G401.6 (cell line): ENCODE results near the gene CDCP1.

ENCODE experiments used
- FAIRE-seq: peaks from 2 replicates; lab custom pipeline; 2012; peaks lifted over from hg19 to GRCh38; lab: Jason Lieb, UNC

CDCP1 gene, protein sequence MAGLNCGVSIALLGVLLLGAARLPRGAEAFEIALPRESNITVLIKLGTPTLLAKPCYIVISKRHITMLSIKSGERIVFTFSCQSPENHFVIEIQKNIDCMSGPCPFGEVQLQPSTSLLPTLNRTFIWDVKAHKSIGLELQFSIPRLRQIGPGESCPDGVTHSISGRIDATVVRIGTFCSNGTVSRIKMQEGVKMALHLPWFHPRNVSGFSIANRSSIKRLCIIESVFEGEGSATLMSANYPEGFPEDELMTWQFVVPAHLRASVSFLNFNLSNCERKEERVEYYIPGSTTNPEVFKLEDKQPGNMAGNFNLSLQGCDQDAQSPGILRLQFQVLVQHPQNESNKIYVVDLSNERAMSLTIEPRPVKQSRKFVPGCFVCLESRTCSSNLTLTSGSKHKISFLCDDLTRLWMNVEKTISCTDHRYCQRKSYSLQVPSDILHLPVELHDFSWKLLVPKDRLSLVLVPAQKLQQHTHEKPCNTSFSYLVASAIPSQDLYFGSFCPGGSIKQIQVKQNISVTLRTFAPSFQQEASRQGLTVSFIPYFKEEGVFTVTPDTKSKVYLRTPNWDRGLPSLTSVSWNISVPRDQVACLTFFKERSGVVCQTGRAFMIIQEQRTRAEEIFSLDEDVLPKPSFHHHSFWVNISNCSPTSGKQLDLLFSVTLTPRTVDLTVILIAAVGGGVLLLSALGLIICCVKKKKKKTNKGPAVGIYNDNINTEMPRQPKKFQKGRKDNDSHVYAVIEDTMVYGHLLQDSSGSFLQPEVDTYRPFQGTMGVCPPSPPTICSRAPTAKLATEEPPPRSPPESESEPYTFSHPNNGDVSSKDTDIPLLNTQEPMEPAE

GRCh38 chr3:45145681-45146614 lies at the start of gene CDCP1:
Gene CDCP1, minus strand, starts transcription at chr3:45146378. Its CDS starts 91 bp downstream, at chr3:45146287.
- no peak for FAIRE-seq

DNA sequence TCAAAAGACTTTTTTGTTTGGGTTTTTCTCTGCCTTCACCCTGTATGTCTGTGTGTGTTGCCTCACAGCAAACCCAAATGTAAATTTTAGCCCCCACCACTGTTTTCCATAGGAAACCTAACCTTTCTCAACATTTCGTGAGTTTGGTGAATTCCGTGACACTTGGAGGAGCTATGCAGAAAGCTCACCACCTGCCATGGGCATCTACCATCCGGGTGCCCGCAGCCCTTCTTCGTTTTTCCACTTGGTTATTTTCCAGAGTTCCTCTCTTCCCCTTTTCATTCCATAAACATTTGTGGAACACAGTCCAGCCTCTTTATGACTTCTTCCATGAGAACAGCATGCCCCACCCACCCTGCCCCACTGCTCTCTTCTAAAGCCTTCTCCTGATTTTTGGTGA lies 48.6 kb upstream of the CDCP1 start:
- FAIRE-seq, result no peak

- FAIRE-seq, result no peak
Observed at GRCh38 chr3:45191924-45192417, 45.8 kb upstream of the CDCP1 start.

- no peak for FAIRE-seq
Observed at GRCh38 chr3:45191424-45191823, 45.2 kb upstream of the CDCP1 start.

DNA sequence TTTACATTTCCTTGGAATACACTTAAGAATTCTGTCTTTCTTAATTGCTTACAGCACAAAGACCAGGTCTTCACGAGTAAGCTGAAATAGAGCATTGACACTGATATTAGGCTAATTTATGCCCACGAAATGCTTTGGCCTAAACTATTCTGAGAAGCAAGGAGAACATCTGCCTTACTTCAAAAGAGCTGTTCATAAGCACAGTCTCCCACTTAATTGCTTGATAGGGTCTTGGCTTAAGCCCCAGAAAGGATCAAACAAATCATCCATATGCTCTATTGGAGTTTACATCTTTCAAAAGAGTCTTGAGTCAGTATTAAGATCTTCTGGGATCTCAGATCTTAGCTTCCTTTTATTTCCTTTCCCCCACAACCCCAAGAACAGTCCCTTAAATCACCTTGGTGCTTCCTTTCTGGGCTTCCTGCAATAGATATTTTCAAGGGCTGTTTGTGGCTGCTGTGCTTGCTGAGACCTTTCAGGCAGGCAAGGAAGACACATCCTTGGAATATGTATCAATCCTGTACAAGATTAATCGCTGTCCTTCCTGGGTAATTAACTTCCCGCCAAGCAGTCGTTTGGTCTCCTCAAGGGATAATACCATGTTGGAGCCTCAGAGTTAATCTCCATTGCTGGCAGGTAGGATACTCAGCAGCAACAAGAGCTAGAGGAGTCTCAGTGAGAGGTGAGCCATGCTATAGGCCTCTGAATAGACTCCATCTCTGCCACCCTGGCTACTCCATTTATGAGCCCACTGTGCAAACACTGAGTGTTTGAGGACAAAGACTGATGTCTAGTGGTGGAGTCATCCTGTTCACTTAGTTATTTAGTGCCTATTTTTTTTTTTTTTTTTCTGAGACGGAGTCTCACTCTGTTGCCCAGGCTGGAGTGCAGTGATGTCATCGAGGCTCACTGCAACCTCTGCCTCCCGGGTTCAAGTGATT lies 42.8 kb upstream of the CDCP1 start:
- FAIRE-seq, result no peak

DNA sequence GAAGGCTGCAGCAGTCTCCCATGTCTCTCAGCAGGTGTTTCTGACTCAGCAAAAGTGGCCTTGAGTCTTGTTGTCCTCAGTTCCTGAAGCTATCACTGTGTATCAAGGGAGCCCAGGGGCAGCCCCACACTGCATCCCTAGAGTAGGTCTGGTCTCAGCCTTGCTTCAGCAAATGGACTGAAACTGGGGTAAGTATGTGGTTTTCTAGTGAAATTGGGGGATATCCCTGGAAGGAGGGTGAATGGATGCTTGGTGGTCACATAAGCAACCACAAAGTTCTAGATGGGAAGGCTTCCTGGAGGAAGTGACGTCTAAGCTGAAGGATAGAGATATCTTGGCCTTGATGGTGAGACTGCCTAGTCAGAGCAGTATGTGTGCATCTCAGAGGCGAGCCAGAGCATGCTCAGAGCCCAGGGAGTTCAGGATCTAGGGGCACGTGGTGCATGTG lies 41.5 kb upstream of the CDCP1 start:
- FAIRE-seq, result no peak

- FAIRE-seq, result no peak
Observed at GRCh38 chr3:45186871-45187270, 40.7 kb upstream of the CDCP1 start.

DNA sequence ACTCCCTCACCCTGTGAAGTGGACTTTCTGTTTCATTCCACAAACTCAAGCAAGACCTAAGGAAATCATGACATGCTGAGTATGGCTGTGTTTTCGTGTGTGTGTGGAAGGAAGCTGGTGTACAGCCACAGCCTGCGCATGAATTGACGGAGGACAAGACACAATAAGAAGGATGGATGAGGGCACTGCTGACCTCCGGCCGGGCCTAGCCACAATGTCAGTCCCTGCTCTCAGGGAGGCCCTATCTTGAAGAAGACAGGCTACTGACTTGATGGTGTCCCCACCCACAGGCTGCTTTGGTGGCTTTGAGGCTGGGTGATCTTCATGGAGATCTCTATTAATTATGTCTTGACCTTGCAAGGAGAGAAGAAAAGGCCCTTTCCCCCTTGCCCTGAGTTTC lies 39.3 kb upstream of the CDCP1 start:
- FAIRE-seq, result no peak

- FAIRE-seq, result no peak
Observed at GRCh38 chr3:45185052-45185451, 38.9 kb upstream of the CDCP1 start.

- no peak for FAIRE-seq
Observed at GRCh38 chr3:45183872-45184262, 37.7 kb upstream of the CDCP1 start.

DNA sequence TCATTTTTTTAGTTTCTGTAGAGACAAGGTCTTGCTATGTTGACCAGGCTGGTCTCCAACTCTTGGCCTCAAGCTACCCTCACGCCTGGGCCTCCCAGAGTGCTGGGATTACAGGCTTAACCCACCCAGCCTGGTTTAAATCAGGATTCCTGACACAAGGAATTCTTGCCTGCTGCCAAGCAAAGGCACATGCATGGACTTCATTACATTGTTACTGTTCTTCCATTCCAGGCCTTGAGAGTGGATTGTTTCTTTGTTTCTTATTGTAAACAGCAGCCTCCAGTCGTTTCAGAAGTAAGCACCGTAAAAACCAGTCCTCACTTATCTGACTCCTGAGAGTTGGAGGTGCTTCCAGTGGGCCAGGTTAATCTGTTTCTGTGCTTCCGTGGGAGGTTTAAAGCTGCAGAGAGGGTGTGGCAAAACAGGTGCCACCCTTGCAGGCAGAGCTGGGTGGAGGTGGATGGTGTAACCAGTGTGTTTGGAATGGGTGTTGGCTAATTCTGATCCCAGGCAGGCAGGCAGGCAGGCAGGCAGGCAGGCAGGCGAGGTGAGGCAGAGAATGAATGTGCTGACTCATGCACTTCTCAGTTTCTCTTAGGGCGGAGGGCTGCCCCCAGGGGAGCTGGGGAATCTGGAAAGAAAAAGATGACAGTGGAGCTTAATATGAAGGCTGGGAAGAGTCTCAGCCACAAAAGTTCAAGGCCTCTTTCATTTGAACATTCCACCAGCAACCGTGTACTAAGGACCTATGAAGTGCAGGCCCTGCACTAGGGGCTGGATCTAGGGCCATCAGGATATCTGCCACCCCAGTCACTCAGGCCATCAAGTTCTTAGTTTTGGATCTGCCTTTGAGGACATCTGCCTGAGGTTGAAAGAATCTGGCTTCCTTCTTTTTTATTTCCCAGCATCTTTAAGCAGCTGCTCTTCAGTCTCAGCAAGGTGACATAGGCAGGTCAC lies 37.0 kb upstream of the CDCP1 start:
- FAIRE-seq, result no peak

- FAIRE-seq, result no peak
Observed at GRCh38 chr3:45181496-45181895, 35.3 kb upstream of the CDCP1 start.

GRCh38 chr3:45180899-45181298 lies 34.7 kb upstream of the CDCP1 start:
- no peak for FAIRE-seq

DNA sequence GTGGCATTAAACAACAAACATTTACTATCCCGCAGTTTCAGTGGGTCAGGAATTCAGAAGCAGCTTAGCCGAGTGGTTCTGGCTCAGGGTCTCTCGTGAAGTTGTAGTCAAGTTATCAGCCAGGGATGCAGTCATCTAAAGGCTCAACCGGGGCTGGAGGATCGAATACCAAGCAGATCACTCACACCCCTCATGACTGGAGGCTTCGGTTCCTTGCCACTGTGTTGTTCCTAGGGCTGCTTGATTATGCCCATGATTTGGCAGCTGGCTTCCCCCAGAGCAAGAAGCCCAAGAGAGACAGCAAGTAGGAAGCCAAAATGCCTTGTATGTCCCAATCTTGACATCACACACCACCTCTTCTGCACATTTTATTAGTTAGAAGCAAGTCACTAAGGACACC lies 33.9 kb upstream of the CDCP1 start:
- no peak for FAIRE-seq

- FAIRE-seq, result no peak
Observed at GRCh38 chr3:45179163-45179562, 33.0 kb upstream of the CDCP1 start.

DNA sequence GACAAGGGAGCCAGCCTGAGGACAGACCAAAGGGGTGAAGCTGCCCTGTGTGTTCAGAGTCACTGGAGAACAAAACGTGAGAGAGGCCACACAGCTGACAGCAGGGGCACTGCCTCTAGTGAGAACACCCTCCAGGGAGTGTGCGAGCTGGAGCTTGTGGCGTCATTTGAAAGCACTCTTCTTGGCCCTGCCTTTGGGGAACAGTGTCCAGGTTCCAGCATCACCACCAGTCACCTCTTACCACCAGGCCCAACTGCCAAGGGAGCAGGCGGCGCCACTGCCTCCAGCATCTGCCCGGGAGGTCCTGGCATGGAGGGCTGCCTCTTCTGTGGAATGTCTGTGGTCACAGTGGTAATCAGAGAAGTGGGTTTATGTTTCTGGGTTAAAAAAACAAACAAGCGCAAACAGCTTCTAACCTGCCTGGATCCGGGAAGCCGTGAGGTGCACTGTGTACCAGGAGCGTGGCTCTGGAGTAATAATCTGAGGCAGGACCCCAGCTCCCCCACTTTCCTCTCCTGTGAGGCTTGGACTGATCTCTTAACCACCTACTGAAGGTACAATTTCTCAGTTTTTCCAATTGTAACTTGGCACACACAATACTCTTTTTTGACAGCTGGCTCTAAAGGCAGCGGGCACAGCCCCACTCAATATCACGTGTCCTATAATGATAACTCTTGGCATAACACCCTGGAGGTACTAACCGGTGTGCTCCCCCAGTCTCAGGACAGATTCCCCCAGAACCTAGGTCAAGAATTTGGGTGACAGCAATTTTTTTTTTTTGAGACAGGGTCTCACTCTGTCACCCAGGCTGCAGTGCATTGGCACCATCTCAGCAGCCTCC lies 32.2 kb upstream of the CDCP1 start:
- FAIRE-seq, result no peak

- no peak for FAIRE-seq
Observed at GRCh38 chr3:45176912-45177311, 30.7 kb upstream of the CDCP1 start.

- no peak for FAIRE-seq
Observed at GRCh38 chr3:45174234-45174633, 28.1 kb upstream of the CDCP1 start.

GRCh38 chr3:45173776-45174175 lies 27.6 kb upstream of the CDCP1 start:
- no peak for FAIRE-seq
